ENCODE measurements around the gene GPR137. TPM values are rescaled to one million over a fixed set of nuclear protein-coding genes. Genes with fewer than 3 reads are reported as not detected.

Gene GPR137
- polyA plus RNA-seq, 1 donor: 22.0 TPM

- DNase-seq (ENCODE audit: low read depth): no peak
These were observed 21.2 kb upstream of the GPR137 start for GRCh38 chr11:64264371-64264852.

GRCh38 chr11:64265176-64266160 lies 20.2 kb upstream of the GPR137 start:
- DNase-seq (ENCODE audit: low read depth): no peak

GRCh38 chr11:64266339-64266738 lies 19.3 kb upstream of the GPR137 start:
- no peak for DNase-seq (ENCODE audit: low read depth)

- DNase-seq (ENCODE audit: low read depth): no peak
These were observed 18.3 kb upstream of the GPR137 start for GRCh38 chr11:64267207-64267945.

- no peak for DNase-seq (ENCODE audit: low read depth)
These were observed 17.4 kb upstream of the GPR137 start for GRCh38 chr11:64268025-64268892.

- no peak for DNase-seq (ENCODE audit: low read depth)
These were observed 16.6 kb upstream of the GPR137 start for GRCh38 chr11:64268893-64269539.

GRCh38 chr11:64269540-64270220 lies 16.0 kb upstream of the GPR137 start:
- peak; percentile 99 for DNase-seq (ENCODE audit: low read depth)

GRCh38 chr11:64275031-64275800 lies 10.4 kb upstream of the GPR137 start:
- DNase-seq (ENCODE audit: low read depth): no peak

GRCh38 chr11:64275841-64276240 lies 9.8 kb upstream of the GPR137 start:
- DNase-seq (ENCODE audit: low read depth): no peak

GRCh38 chr11:64276653-64277431 lies 8.8 kb upstream of the GPR137 start:
- DNase-seq (ENCODE audit: low read depth): no peak

- no peak for DNase-seq (ENCODE audit: low read depth)
These were observed 7.0 kb upstream of the GPR137 start for GRCh38 chr11:64278576-64279190.

- no peak for DNase-seq (ENCODE audit: low read depth)
These were observed 3.5 kb upstream of the GPR137 start for GRCh38 chr11:64281957-64282770.

- DNase-seq (ENCODE audit: low read depth): no peak
These were observed 2.6 kb upstream of the GPR137 start for GRCh38 chr11:64283092-64283491.

- no peak for DNase-seq (ENCODE audit: low read depth)
These were observed 1.3 kb upstream of the GPR137 start, which contains the start of gene BAD for GRCh38 chr11:64284048-64284961. TSS of gene BAD (minus strand) at chr11:64284665. CDS start at chr11:64284368, 297 bp downstream.

- no peak for DNase-seq (ENCODE audit: low read depth)
These were observed 495 bp downstream of the GPR137 start for GRCh38 chr11:64285885-64286800.
